ENCODE data around the gene MKRN3. TPM values are rescaled to one million over a fixed set of nuclear protein-coding genes. Genes with fewer than 3 reads are reported as not detected.

The MKRN3 gene
- total RNA-seq, 1 experiment from 2014 or later, result not detected

DNA sequence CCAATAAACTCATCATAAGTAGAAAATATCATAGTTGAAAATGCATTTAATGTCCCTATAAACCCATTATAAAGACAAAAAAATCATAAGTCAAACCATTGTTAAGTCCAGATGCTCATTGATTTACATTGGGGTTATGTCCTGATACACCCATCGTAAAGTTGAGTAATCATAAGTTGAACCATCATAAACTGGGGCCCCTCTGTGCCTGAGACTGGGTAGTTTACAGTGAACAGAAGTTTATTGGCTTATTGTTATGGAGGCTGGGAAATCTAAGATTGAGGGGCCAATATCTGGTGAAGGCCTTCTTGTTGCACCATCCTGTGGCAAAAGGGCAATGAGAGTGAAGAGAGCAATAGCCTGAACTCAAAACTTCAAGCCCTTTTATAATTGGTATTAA lies 10.6 kb downstream of the MKRN3 start:
- no peak for DNase-seq (ENCODE audit: unreplicated experiment)
- intact Hi-C loops (cut with micrococcal nuclease), result no loop called here
- H3K4me1 Mint-ChIP-seq (ENCODE audit: insufficient read depth, unreplicated experiment), result no peaks in the 10 kb centered on the region
- no peak overlapping the region for H3K4me3 Mint-ChIP-seq (ENCODE audit: unreplicated experiment)
- TF ChIP-seq, protein P1, sequence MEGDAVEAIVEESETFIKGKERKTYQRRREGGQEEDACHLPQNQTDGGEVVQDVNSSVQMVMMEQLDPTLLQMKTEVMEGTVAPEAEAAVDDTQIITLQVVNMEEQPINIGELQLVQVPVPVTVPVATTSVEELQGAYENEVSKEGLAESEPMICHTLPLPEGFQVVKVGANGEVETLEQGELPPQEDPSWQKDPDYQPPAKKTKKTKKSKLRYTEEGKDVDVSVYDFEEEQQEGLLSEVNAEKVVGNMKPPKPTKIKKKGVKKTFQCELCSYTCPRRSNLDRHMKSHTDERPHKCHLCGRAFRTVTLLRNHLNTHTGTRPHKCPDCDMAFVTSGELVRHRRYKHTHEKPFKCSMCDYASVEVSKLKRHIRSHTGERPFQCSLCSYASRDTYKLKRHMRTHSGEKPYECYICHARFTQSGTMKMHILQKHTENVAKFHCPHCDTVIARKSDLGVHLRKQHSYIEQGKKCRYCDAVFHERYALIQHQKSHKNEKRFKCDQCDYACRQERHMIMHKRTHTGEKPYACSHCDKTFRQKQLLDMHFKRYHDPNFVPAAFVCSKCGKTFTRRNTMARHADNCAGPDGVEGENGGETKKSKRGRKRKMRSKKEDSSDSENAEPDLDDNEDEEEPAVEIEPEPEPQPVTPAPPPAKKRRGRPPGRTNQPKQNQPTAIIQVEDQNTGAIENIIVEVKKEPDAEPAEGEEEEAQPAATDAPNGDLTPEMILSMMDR (IDR thresholded peaks at IDR 0.05; ENCODE audit: unreplicated experiment), result no peak
- no peaks in the 10 kb centered on the region for H3K36me3 Mint-ChIP-seq (ENCODE audit: insufficient read depth, unreplicated experiment)
- POLR2A ChIA-PET, result no interaction called here
- BruUV-seq (replicated peaks), result no TSS peak
- CTCF ChIA-PET, result no interaction called here
- H3K27me3 Mint-ChIP-seq (ENCODE audit: insufficient read depth, unreplicated experiment), result no peaks in the 10 kb centered on the region
- peaks cover 8% of the 10 kb centered on the region for H3K9me3 Mint-ChIP-seq (ENCODE audit: unreplicated experiment)
- H3K27ac Mint-ChIP-seq (ENCODE audit: low read depth, unreplicated experiment), result no peak overlapping the region

DNA sequence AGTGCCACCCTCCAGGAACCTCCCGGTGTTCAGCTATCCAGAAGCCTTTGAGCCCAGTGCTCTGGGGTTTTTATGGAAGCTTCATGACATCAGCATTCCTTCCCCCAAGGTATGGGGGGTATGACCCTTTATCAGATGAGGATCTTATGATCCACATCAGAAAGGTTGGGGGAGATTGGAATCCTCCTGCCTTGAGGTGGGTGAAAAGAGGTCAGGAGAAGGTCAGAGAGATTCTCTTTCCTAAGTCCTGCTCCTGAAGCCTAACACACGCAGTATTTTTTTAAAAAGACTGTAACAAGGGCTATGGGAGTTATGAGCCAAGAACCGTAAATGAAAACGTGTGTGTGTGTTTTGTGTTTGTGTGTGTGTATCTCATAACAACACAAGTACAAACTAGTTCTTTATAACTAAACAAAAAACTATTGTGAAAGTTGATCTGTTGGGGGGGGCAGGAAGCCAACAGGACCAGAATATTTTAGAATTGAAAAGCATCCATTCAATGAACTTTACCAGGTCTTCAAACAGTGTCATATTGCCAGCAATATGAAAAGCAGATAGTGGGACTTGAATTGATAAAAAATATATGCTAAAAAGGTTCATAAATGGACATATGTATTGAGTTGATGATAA lies 13.2 kb downstream of the MKRN3 start:
- Mint-ChIP-seq H3K4me3 (ENCODE audit: unreplicated experiment) (no peak overlapping the region), H3K9me3 (ENCODE audit: unreplicated experiment) (peaks cover 8% of the 10 kb centered on the region), H3K4me1 (ENCODE audit: insufficient read depth, unreplicated experiment) (no peaks in the 10 kb centered on the region), H3K36me3 (ENCODE audit: insufficient read depth, unreplicated experiment) (no peaks in the 10 kb centered on the region), H3K27me3 (ENCODE audit: insufficient read depth, unreplicated experiment) (no peaks in the 10 kb centered on the region), H3K27ac (ENCODE audit: low read depth, unreplicated experiment) (no peak overlapping the region)
- ChIA-PET POLR2A (no interaction called here), CTCF (no interaction called here)
- DNase-seq (ENCODE audit: unreplicated experiment), result no peak
- intact Hi-C loops (cut with micrococcal nuclease), result no loop called here
- BruUV-seq (replicated peaks), result no TSS peak
- TF ChIP-seq, protein P1 (IDR thresholded peaks at IDR 0.05; ENCODE audit: unreplicated experiment), result no peak

DNA sequence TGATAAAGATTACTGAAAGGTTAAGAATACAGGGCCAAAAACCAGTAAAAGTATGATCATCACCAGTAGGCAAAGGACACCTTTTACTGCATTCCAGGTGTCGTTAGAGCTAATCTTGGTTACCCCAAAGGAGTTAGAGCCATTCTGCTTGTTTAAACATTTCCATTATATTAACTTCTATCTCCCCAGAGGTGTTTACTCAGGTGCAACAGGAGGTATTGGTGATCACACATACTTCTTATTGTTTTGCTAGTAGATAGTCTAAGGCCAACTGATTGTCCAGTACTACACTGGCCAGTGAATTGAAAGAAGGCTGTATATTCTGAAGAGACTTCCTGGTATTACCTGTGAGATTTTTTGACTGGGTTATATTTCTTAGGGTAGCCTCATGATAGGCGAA lies 22.8 kb downstream of the MKRN3 start:
- no peak for DNase-seq (ENCODE audit: unreplicated experiment)
- BruUV-seq (replicated peaks), result no TSS peak
- POLR2A ChIA-PET, result no interaction called here
- TF ChIP-seq, protein P1 (IDR thresholded peaks at IDR 0.05; ENCODE audit: unreplicated experiment), result no peak
- Mint-ChIP-seq H3K9me3 (ENCODE audit: unreplicated experiment) (peaks cover 17% of the 10 kb centered on the region), H3K4me3 (ENCODE audit: unreplicated experiment) (no peak overlapping the region), H3K27me3 (ENCODE audit: insufficient read depth, unreplicated experiment) (no peaks in the 10 kb centered on the region), H3K36me3 (ENCODE audit: insufficient read depth, unreplicated experiment) (no peaks in the 10 kb centered on the region), H3K4me1 (ENCODE audit: insufficient read depth, unreplicated experiment) (no peaks in the 10 kb centered on the region), H3K27ac (ENCODE audit: low read depth, unreplicated experiment) (no peak overlapping the region)
- intact Hi-C loops (cut with micrococcal nuclease), result no loop called here
- CTCF ChIA-PET, result no interaction called here

DNA sequence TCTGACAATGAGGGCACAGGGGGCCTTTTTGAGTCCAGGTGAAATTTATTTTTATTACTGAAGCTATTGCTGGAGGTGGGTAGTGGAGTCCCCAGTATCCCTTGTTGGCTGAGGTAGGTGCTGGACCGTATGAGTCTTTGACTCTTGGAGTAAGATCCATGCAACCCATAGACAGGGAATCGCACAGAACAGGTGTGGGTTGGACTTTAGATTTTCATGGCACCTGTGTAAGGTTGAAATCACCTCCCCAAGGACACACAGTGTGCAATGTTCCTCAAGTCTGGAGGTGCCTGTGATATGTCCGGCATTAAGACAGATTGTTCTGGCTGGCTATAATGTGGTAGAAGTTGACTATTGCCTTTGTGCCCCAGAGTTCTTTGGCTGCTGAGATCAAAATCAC lies 23.5 kb downstream of the MKRN3 start:
- no TSS peak for BruUV-seq (replicated peaks)
- Mint-ChIP-seq H3K9me3 (ENCODE audit: unreplicated experiment) (peaks cover 16% of the 10 kb centered on the region), H3K4me3 (ENCODE audit: unreplicated experiment) (no peak overlapping the region), H3K27me3 (ENCODE audit: insufficient read depth, unreplicated experiment) (no peaks in the 10 kb centered on the region), H3K27ac (ENCODE audit: low read depth, unreplicated experiment) (no peak overlapping the region), H3K4me1 (ENCODE audit: insufficient read depth, unreplicated experiment) (no peaks in the 10 kb centered on the region), H3K36me3 (ENCODE audit: insufficient read depth, unreplicated experiment) (no peaks in the 10 kb centered on the region)
- TF ChIP-seq, protein P1 (IDR thresholded peaks at IDR 0.05; ENCODE audit: unreplicated experiment), result no peak
- intact Hi-C loops (cut with micrococcal nuclease), result no loop called here
- DNase-seq (ENCODE audit: unreplicated experiment), result no peak
- ChIA-PET CTCF (no interaction called here), POLR2A (no interaction called here)
